Amygdala (tissue), 56 donors: Measurements from ENCODE around the gene RNASE2.
"Not testable (repeated sequence)": the region's sequence is repeated elsewhere in the genome, so short reads cannot be mapped to it uniquely, and the experiment has no call there.

Experiments
- DNase-seq, 56 donors: peaks; one replicate each; lab custom pipeline; 2025; lab: John Stamatoyannopoulos, UW

Gene RNASE2

DNA sequence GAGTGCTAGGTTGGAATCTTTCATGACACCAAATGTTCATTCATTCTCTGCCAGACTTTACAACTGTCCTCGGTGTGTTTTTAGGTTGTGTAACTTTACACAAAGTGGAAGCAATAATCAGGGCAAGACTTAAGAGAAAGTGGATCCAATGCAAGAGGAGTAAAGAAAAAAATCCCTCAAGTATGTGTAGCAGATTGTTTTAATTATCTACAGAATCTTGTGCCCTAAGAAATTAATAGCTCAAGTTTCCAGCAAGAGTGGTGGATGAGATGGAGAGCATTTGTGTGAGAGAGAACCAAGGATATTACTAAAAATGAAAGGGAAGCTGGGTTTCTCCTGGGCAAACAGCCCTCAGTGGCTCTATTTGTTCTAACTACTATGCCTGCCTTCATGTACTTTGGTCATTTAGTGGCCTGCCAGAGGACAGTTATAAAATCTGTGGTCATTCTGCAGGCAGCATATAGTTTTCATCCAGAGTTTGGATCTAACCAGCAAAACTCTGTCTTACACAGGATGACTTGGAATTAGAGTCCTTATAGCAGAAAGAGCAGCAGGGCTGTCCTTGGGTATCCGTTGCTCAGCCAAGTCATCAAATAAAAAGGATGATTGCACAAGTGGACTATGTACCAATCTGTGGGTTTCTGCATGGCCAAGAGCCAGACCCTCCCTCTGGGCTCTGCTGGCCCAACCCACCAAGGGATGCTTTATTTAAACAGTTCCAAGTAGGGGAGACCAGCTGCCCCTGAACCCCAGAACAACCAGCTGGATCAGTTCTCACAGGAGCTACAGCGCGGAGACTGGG is at the start of gene RNASE2:
Gene RNASE2, plus strand, starts transcription at position 752 of the 802 bp plus-strand sequence. CDS start 285 bp downstream, outside the sequence.
- peak in 3 of 56 donors; percentile 1 to 23 (median 11) for DNase-seq

DNA sequence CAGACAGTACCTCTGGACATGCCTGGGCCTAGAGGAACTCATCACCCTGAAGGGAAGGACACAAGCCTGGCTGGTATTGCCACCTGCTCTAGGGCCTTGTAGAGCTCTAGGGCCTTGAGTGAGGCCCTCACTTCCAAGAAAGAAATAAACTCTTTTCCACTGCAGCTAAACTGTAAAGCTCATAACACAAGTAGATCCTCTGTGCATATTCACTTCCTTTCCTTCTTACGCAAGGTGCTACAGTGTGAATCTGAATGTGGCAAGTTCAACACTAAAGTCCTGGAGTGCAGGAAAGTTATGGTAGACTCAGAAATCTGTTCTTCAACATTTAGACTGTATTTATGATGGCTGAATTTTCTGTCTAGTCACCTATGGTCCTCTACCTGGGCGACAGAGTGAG is 49.6 kb upstream of the RNASE2 start:
- DNase-seq: no peak

DNA sequence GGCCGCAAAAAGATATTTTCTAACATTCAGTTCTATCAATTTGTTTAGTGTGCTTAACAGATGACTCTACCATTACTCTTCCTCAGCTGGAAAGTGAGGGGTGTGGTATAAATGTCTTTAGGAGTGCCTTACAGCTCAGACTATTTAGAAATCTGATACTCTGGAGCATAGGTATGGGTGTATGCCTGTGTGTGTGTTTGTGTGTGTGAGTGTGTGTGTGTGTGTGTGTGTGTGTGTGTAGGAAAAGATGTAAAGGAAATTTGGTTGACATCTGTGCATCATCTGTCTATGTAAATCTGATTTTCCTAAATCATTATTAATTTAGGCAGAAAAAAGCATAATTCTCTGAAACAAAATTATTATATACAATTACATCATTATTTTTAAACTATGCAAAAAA is 48.1 kb upstream of the RNASE2 start:
- DNase-seq: no peak

DNA sequence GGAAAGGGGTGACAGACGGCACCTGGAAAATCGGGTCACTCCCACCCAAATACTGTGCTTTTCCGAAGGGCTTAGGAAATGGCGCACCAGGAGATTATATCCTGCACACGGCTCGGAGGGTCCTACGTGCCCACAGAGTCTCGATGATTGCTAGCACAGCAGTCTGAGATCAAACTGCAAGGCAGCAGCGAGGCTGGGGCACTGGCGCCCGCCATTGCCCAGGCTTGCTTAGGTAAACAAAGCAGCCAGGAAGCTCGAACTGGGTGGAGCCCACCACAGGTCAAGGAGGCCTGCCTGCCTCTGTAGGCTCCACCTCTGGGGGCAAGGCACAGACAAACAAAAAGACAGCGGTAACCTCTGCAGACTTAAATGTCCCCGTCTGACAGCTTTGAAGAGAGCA is 44.5 kb upstream of the RNASE2 start:
- not testable (repeated sequence) for DNase-seq

DNA sequence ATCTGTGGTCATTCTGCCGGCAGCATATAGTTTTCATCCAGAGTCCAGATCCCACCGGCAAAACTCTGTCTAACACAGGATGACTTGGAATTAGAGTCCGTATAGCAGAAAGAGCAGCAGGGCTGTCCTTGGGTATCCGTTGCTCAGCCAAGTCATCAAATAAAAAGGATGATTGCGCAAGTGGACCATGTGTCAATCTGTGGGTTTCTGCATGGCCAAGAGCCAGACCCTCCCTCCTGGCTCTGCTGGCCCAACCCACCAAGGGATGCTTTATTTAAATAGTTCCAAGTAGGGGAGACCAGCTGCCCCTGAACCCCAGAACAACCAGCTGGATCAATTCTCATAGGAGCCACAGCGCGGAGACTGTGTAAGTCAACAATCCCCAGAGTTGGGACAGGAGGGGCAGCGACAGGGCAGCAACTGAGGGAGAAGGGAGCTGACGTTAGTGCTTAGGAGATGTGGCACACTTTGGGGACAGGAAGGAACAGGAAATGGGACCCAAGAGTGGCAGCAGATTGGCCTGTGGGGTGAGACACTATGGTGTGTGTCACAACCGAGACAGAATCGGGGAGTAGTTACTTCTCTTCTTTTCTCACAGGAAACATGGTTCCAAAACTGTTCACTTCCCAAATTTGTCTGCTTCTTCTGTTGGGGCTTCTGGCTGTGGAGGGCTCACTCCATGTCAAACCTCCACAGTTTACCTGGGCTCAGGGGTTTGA is 36.1 kb upstream of the RNASE2 start:
- DNase-seq: peak in 3 of 56 donors; percentile 0 to 17 (median 2)

DNA sequence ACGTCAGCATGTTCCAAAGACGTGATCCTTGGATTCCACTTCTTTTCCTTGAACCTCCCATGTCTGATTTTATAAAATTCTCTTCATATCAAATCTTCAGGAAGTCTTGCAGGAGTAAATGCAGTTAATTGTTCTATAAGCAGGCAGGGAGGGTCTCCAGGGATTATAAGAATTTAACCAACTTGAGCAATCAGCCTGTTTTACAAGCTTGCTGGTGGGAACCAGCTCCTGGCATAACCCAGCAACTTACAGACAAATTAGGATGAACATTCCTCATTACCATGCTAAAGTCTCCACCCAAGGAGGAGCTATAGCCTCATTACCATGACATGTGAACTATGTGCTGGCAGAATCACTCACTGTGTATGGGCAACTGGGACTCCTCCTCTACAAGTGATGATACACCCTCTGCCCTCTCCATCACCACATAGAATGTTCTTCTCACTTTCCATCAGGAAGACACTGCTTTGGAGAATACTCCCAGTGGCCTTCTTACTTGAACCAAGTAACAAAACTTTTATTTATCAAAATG is 31.5 kb upstream of the RNASE2 start:
- DNase-seq: not testable (repeated sequence)

DNA sequence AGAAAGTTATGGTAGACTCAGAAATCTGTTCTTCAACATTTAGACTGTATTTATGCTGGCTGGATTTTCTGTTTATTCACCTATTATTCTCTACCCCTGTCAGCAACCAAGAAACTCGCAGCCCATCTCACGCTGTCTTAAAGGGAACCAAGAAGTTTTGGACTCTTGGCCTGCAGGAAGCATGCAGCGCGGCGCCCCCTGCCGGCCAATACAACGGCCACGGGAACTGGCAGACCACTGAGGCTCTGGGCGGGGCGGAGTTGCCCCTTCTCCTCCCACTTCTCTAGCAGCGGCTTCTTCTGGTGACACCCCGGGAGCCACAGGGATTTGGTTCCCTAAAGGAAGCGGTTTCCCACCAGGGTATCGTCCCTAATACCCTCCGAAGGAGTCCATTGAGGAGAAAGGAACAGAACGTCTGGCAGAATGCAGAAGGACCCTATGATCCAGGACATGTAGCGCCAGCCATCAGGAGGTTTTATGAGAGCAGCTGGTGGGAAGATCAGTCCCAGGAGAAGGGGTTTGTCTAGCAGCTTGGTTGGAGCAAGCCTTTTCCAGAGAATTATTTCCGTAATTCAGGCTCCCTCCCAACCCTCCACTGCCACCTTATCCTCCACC is 21.0 kb upstream of the RNASE2 start:
- peak in 6 of 56 donors; percentile 3 to 49 (median 16) for DNase-seq

DNA sequence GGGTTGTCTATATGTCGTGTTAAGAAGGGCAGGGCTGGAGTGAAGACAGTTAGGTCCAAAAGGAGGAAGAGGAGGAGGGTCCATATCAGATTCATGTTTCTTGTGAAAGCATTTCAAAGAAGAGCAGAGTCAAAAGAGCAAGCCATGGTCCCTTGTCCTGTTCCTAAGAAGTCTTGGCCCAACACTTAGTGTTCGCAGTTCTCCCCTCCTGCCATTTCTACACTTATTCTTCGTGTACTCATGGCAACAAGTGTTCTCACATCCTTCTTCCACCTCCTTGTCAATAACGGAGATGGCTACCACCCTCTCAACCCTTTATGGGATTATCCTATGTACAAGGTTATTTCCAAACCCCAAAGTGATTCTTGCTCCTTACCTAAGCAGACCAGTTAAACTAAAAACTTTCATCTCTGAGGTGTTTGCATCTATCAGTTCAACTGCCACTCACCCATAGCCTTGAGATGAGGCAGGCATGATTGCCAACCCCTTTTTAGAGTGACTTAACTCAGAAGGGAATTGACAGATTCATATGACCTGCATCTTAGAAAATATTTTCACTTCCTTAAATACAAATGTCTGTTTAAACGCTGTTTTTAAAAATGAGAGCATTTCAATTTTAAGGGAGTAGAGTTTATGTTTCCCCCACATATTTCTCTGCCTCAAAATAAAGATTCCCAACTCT is 19.8 kb upstream of the RNASE2 start:
- no peak for DNase-seq

DNA sequence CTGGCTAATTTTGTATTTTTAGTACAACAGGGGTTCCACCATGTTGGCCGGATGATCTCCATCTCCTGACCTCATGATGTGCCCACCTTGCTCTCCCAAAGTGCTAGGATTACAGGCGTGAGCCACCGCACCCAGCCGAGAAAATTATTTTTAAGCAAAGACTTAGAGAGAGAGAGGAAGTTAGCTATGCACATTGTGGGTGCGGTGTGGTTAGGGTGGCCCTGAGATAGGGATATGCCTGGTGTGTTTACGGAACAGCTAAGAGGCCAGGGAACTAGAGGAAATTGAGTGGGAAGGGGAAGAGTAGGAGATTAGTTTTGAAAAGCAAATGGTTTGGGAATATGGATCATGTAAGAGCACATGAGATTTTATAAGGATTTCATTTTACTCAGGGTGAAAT is 10.1 kb upstream of the RNASE2 start:
- peak in 3 of 56 donors; percentile 0 to 15 (median 2) for DNase-seq

DNA sequence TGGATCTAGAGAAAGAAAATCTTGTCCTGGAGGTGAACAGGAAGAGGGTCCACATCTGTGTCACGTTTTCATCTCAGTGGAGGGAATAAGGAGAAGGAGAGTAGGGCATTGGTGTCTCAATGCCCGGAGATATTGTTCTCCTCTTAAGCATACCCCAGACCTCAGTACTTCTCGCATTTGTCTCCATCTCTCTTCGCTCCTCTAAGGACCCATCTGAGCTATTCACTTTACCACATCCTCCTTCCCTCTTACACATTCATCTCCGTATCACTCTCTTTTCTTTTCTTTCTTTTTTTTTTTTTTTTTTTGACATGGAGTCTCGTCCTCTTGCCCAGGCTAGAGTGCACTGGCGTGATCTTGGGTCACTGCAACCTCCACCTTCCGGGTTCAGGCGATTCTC is 8.6 kb upstream of the RNASE2 start:
- not testable (repeated sequence) for DNase-seq

DNA sequence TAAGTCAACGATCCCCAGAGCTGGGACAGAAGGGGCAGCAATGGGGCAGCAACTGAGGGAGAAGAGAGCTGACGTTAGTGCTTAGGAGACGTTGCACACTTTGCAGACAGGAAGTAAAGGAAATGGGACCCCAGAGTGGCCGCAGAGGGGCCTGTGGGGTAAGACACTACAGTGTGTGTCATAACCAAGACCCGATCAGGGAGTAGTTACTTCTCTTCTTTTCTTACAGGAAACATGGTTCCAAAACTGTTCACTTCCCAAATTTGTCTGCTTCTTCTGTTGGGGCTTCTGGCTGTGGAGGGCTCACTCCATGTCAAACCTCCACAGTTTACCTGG is 219 bp downstream of the RNASE2 start:
- DNase-seq: peak in 10 of 56 donors; percentile 2 to 23 (median 5)

DNA sequence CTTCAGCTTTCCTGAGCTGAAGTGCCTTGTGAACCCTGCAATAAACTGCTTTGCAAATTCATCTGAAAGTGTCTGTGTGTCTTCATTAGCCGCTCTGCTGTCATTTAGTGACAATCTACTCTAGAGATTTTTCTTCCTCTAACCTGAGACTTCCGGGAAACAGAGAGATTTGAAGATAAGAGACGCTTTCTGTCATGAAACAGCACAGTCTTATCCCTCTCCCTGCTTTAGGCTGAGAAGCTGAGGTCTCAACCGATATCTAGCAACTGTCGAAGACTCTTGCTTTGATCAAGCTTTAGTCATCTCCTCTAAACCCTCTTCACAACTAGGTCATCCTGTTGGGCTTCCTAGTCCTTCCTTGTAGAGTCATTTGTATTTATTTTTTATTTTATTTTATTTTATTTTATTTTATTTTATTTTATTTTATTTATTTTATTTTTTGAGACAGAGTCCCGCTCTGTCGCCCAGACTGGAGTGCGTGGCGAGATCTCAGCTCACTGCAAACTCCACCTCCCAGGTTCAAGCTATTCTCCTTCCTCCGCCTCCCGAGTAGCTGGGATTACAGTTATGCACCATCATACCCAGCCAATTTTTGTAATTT is 1.2 kb downstream of the RNASE2 start:
- no peak for DNase-seq

DNA sequence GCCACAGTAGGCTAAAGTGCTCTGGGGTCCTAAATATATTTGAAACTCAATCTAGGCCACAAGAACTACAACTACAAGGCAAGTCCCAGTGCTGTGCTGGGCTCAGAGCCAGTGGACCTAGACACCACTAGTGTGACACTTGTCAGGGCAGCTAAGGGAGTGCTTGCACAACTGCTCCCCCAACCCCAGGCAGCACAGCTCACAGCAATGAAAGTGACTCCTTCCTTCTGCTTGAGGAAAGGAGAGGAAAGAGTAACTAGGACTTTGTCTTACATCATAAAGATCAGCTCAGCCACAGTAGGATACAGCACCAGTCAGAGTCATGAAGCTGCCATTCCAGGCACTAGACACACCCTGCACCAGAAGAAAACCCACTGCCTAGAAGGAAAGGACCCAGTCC is 3.7 kb downstream of the RNASE2 start:
- DNase-seq: not testable (repeated sequence)

DNA sequence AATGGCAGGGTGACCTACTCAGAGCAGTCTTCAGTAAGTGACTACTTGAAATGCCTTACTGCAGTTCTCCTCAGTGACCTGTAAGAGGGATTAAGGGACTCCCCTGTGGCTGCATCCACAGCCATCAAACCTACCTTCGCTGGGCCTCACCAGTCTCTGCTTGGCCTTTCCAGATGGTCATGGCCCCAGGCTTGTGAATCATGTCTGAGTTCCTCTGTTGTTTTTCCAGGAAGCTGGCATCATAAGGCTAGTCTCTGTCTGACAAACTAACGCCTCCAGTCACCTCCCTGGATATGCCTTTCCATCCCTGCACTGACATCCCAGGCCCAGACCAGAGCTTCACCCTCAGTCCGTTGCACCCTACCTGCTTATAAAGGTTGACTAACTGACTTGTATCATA is 14.0 kb downstream of the RNASE2 start:
- DNase-seq: no peak

DNA sequence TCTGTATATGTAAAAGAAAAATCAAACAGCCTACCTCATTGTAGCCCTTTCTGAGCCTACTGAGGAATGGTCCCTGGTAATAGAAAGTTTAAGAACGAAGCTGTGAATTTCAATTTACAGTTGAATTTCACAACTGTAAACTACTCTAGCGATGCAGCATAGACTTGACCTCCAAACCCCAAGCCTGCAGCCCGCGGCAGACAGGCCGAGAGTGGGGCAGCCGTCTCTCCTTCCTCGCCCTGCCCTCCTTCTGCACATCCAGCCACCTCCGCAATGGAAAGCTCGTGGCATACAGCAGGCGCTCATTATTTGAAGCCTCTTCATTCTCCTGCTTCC is 15.3 kb downstream of the RNASE2 start:
- no peak for DNase-seq

DNA sequence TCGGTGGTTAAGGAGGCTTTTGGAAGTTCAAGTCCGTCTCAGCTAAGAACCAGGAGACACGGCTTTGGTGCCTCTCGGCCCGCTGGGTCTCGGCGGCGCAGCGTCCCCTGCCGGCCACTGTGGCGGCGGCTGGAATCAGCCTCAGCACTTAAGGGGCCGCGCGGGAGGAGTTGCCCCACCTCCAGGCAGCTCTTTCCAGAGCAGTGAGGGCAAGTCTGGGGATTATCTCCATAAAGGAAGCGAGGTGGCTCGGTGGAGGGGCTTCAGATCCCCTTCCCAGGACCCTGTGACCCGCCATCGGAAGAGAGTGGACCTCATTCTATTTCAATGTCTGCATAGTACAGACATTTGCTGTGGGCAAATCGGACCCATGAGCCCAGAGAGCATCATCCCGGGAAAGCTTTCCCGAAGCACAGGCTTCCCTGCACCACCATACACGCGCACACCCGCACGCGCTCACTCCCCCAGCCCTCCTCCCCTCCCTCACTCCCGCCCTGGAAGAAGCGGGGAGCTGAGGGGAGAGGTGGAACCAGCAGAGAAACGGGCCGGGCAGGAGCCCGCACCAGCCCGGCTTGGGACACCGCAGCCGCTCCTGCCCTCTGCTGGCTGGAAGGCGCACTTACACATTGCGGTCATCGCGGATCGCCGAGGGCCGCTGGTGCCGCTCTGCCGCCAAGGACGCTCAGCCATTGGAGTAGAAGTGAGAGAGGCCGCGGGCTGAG is 15.9 kb downstream of the RNASE2 start:
- DNase-seq: peak; percentile 22 to 84 (median 66)

DNA sequence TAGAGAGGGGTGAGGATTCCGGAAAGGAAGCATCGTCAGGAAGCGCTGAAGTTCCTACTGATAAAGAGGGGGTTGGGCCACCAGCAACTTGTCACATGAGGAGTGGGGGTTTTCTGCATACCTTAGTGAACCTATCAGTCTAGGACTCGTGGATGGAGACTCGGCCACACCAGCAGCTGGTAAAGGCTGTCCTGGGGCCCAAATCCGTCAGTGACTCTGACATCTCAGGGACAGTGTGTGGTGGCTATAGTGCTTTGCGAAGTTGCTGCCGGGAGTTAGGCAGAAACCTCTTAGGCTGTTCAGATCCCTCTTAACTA is 16.4 kb downstream of the RNASE2 start:
- no peak for DNase-seq

DNA sequence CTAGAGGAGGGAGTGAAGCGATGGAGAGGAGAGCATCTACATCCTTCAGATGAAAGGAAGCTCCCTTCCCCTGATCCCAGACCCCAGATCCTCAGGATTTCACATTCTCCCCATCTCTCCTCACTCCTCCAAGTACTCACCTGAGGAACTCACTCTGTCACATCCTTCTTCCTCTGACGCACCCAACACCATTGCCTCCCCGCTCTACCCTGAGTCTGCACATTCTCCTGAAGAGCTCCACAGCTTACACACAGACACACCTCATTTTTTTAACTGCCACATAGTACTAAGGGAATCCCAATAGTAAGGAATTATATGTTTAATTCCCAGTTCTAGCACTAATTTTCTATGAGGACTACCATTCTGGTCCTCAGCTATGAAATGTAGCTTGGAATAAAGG is 18.2 kb downstream of the RNASE2 start:
- DNase-seq: no peak

DNA sequence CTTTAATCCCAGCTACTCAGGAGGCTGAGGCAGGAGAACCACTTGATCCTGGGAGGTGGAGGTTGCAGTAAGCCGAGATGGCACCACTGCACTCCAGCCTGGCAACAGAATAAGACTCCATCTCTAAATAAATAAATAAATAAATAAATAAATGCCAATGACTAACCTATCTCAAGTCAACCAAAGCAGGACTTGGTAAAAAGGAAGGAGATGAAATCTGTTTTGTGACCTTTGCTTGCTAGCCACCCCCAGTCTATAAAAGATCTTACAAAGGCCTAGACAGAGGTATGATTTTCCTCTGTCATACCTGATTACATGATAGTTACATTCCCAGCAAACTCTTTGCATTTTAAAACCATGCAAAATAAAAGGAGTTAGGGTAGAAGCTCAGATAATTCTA is 21.0 kb downstream of the RNASE2 start:
- DNase-seq: no peak

DNA sequence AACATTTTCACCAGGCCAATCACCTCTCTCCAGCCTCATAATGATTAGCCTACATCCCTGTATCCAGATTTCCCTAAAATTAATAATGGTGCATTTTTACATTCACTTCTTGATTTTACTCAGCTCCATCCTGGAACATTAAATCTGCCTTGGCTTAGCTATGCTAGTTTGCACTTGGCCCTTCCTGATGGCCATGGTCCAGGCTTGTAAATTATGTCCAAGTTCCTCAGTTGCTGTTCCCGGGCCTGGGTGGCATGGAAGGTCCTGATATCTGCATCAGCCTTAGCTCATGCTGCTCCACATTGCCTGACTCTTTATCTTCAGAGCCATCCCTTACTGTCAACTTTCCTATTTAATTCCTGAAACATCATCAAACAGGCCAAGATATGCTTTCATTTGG is 23.4 kb downstream of the RNASE2 start:
- no peak for DNase-seq
